Measurements from ENCODE around the gene PPARGC1A.

The PPARGC1A gene

GRCh38 chr4:23911675-23912455 lies 22.0 kb upstream of the PPARGC1A start:
- TF ChIP-seq ZFX (IDR thresholded peaks at IDR 0.05; ENCODE audit: borderline replicate concordance), result no peak
- no peak for TF ChIP-seq CTCF (IDR thresholded peaks at IDR 0.05)
- H3K27ac ChIP-seq, result no peak overlapping the region

- TF ChIP-seq CTCF (IDR thresholded peaks at IDR 0.05) (no peak), ZFX (IDR thresholded peaks at IDR 0.05; ENCODE audit: borderline replicate concordance) (no peak)
- H3K27ac ChIP-seq, result no peak overlapping the region
Measured at GRCh38 chr4:23909671-23910070, 19.8 kb upstream of the PPARGC1A start.

- no peak overlapping the region for H3K27ac ChIP-seq
- TF ChIP-seq CTCF (IDR thresholded peaks at IDR 0.05), result no peak
- no peak for TF ChIP-seq ZFX (IDR thresholded peaks at IDR 0.05; ENCODE audit: borderline replicate concordance)
Measured at GRCh38 chr4:23906839-23907238, 17.0 kb upstream of the PPARGC1A start.

- no peak for TF ChIP-seq ZFX (IDR thresholded peaks at IDR 0.05; ENCODE audit: borderline replicate concordance)
- TF ChIP-seq CTCF (IDR thresholded peaks at IDR 0.05), result no peak
- no peak overlapping the region for H3K27ac ChIP-seq
Measured at GRCh38 chr4:23904639-23905071, 14.8 kb upstream of the PPARGC1A start.

- no peak overlapping the region for H3K27ac ChIP-seq
- TF ChIP-seq ZFX (IDR thresholded peaks at IDR 0.05; ENCODE audit: borderline replicate concordance), result no peak
- no peak for TF ChIP-seq CTCF (IDR thresholded peaks at IDR 0.05)
Measured at GRCh38 chr4:23903859-23904438, 14.1 kb upstream of the PPARGC1A start.

GRCh38 chr4:23902222-23902804 lies 12.5 kb upstream of the PPARGC1A start:
- TF ChIP-seq ZFX (IDR thresholded peaks at IDR 0.05; ENCODE audit: borderline replicate concordance), result no peak
- TF ChIP-seq CTCF (IDR thresholded peaks at IDR 0.05), result peak; percentile 25; the same call in 1 of the 2 replicates
- H3K27ac ChIP-seq, result no peak overlapping the region

GRCh38 chr4:23900636-23901035 lies 10.8 kb upstream of the PPARGC1A start:
- no peak overlapping the region for H3K27ac ChIP-seq
- no peak for TF ChIP-seq ZFX (IDR thresholded peaks at IDR 0.05; ENCODE audit: borderline replicate concordance)
- no peak for TF ChIP-seq CTCF (IDR thresholded peaks at IDR 0.05)

Data from 22Rv1 (cell line).